ENCODE data around the gene PGA3.

PGA3 gene

DNA sequence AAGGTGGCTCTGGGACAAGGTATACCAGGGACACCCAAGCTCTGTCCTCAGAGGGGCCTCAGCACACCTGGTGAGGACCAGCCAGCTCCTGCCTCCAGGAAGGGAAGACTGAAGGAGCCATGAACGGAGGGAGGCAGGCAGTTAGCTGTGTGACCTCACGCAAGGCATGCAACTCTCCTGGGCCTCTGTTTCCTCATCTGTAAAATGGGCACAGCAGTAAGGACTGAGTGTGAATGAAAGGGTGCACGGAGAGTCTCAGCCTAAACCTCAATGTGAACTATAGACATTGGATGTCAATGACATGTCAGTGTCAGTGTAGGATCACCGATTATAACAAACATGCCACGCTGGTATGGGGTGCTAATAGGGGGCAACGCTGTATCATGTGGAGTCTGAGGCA, 56.0 kb downstream of the PGA3 start:
- no peak overlapping the region for H3K9ac ChIP-seq (ENCODE audit: low read length)
- no peaks in the 10 kb centered on the region for H3K9me2 ChIP-seq (replicated peaks; ENCODE audit: insufficient read depth, low read length)
- no peak overlapping the region for H3K27ac ChIP-seq (ENCODE audit: low read depth, low read length)
- H4K20me1 ChIP-seq (ENCODE audit: low read depth, low read length) = no peaks in the 10 kb centered on the region
- H3F3A ChIP-seq (ENCODE audit: insufficient read depth) = no peaks in the 10 kb centered on the region
- H3K4me2 ChIP-seq (ENCODE audit: low read depth, low read length, poor library complexity, severe bottlenecking) = no peak overlapping the region
- no peak overlapping the region for H2AFZ ChIP-seq (ENCODE audit: low read depth, low read length, severe bottlenecking)
- H3K79me2 ChIP-seq (ENCODE audit: insufficient read depth, low read length) = no peaks in the 10 kb centered on the region
- no peak overlapping the region for H3K4me3 ChIP-seq (ENCODE audit: insufficient read depth, low read length, poor library complexity, severe bottlenecking)
- no peaks in the 10 kb centered on the region for H3K9me3 ChIP-seq (ENCODE audit: insufficient read depth, low read length)
- no peaks in the 10 kb centered on the region; the same call in 1 of the 2 replicates for H3K36me3 ChIP-seq (ENCODE audit: low read length)
- TF ChIP-seq EZH2phosphoT487 (conservative IDR thresholded peaks at IDR 0.05; ENCODE audit: low read length) = no peak
- TF ChIP-seq, protein P1, sequence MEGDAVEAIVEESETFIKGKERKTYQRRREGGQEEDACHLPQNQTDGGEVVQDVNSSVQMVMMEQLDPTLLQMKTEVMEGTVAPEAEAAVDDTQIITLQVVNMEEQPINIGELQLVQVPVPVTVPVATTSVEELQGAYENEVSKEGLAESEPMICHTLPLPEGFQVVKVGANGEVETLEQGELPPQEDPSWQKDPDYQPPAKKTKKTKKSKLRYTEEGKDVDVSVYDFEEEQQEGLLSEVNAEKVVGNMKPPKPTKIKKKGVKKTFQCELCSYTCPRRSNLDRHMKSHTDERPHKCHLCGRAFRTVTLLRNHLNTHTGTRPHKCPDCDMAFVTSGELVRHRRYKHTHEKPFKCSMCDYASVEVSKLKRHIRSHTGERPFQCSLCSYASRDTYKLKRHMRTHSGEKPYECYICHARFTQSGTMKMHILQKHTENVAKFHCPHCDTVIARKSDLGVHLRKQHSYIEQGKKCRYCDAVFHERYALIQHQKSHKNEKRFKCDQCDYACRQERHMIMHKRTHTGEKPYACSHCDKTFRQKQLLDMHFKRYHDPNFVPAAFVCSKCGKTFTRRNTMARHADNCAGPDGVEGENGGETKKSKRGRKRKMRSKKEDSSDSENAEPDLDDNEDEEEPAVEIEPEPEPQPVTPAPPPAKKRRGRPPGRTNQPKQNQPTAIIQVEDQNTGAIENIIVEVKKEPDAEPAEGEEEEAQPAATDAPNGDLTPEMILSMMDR (IDR thresholded peaks at IDR 0.05; ENCODE audit: insufficient read depth, low read length, poor library complexity, severe bottlenecking) = no peak
- H3K27me3 ChIP-seq (ENCODE audit: low read length) = no peaks in the 10 kb centered on the region
